ENCODE measurements around the gene ST6GALNAC6.

- TF ChIP-seq, protein P1, sequence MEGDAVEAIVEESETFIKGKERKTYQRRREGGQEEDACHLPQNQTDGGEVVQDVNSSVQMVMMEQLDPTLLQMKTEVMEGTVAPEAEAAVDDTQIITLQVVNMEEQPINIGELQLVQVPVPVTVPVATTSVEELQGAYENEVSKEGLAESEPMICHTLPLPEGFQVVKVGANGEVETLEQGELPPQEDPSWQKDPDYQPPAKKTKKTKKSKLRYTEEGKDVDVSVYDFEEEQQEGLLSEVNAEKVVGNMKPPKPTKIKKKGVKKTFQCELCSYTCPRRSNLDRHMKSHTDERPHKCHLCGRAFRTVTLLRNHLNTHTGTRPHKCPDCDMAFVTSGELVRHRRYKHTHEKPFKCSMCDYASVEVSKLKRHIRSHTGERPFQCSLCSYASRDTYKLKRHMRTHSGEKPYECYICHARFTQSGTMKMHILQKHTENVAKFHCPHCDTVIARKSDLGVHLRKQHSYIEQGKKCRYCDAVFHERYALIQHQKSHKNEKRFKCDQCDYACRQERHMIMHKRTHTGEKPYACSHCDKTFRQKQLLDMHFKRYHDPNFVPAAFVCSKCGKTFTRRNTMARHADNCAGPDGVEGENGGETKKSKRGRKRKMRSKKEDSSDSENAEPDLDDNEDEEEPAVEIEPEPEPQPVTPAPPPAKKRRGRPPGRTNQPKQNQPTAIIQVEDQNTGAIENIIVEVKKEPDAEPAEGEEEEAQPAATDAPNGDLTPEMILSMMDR (IDR thresholded peaks at IDR 0.05), result no peak
- no peak for TF ChIP-seq POLR2A (IDR thresholded peaks at IDR 0.05)
Observed at GRCh38 chr9:127872369-127873222, 26.8 kb downstream of the ST6GALNAC6 start.
